Superior temporal gyrus (tissue), 1 donor: ENCODE results near the gene STK33.
A peak's percentile ranks its signal among the peaks of the same experiment; 100 is the strongest.

Source experiments
- DNase-seq: peaks from one replicate; pipeline ENCODE4 v3.0.0-alpha.2; 2016; ENCODE audit errors: extremely low spot score

The STK33 gene

GRCh38 chr11:8356216-8356615, 237.8 kb downstream of the STK33 start:
- no peak for DNase-seq

- no peak for DNase-seq
Observed at GRCh38 chr11:8355416-8355742, 238.6 kb downstream of the STK33 start.

GRCh38 chr11:8354622-8355415, 239.2 kb downstream of the STK33 start:
- peak; percentile 51 for DNase-seq

GRCh38 chr11:8352876-8353505, 241.0 kb downstream of the STK33 start:
- DNase-seq = no peak

GRCh38 chr11:8352103-8352875, 241.7 kb downstream of the STK33 start:
- no peak for DNase-seq

GRCh38 chr11:8351223-8351622, 242.8 kb downstream of the STK33 start:
- no peak for DNase-seq

- DNase-seq = no peak
Observed at GRCh38 chr11:8347978-8348377, 246.1 kb downstream of the STK33 start.

- DNase-seq = no peak
Observed at GRCh38 chr11:8346157-8346755, 247.8 kb downstream of the STK33 start.

- DNase-seq = no peak
Observed at GRCh38 chr11:8345179-8345578, 248.8 kb downstream of the STK33 start.

- DNase-seq = no peak
Observed at GRCh38 chr11:8344346-8344745, 249.7 kb downstream of the STK33 start.

GRCh38 chr11:8342821-8343681, 251.0 kb downstream of the STK33 start:
- no peak for DNase-seq

GRCh38 chr11:8341996-8342395, 252.0 kb downstream of the STK33 start:
- no peak for DNase-seq
